ENCODE measurements around the gene LY6G6C. TPM values are rescaled to one million over a fixed set of nuclear protein-coding genes. Genes with fewer than 3 reads are reported as not detected.

Gene LY6G6C
- total and polyA plus RNA-seq, 11 donors, result 0.27 TPM; not detected in 10

DNA sequence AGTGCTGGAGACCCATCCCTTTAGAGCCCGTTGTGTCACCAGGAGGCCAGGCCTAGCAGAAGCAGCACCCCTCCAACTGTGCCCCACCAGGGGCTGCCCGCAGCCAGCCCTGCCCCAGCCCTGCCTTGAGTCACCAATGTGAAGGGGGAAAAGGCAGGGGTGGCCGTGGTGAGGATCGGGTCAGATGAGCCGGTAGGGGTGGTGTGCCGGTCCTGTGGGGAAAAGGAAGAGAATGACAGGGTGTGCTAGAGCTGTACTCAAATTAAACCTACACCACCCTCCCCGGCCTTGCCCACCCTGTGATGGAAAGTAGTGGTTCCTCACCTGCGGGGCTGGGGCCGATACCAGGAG is 44.0 kb upstream of the LY6G6C start:
- intact Hi-C loops (cut with DNase I), result loop anchor here in 4 of 10 donors (5.0 to 10.0 kb wide), 4 partner anchors 33 to 83 kb away; partner anchors contain the start of genes DDAH2 (in 2 of the 4) and LY6G5C (in 2 of the 4)

GRCh38 chr6:31764198-31764597 is 42.7 kb upstream of the LY6G6C start:
- peaks cover 0 to 22% (median 6%) of the 10 kb centered on the region in 12 donors for H3K4me1 ChIP-seq

More for the DNA sequence above, 44.0 kb upstream of the LY6G6C start:
- H3K4me3 ChIP-seq, result no peak overlapping the region
- H3K4me1 ChIP-seq, result peaks cover 0 to 32% (median 6%) of the 10 kb centered on the region in 12 donors
- peaks cover 0 to 17% (median 0%) of the 10 kb centered on the region in 9 donors for H3K36me3 ChIP-seq
- H3K27me3 ChIP-seq, result no peaks in the 10 kb centered on the region
- DNase-seq (no peak), ATAC-seq (no peak)
- no peaks in the 10 kb centered on the region for H3K9me3 ChIP-seq
- WGBS, 4 donors, result 87 to 96% (median 90%) methylated on average over 9 of the region's 9 CpGs
- TF ChIP-seq POLR2A (IDR thresholded peaks at IDR 0.05), result no peak
- TF ChIP-seq, protein P1, sequence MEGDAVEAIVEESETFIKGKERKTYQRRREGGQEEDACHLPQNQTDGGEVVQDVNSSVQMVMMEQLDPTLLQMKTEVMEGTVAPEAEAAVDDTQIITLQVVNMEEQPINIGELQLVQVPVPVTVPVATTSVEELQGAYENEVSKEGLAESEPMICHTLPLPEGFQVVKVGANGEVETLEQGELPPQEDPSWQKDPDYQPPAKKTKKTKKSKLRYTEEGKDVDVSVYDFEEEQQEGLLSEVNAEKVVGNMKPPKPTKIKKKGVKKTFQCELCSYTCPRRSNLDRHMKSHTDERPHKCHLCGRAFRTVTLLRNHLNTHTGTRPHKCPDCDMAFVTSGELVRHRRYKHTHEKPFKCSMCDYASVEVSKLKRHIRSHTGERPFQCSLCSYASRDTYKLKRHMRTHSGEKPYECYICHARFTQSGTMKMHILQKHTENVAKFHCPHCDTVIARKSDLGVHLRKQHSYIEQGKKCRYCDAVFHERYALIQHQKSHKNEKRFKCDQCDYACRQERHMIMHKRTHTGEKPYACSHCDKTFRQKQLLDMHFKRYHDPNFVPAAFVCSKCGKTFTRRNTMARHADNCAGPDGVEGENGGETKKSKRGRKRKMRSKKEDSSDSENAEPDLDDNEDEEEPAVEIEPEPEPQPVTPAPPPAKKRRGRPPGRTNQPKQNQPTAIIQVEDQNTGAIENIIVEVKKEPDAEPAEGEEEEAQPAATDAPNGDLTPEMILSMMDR (IDR thresholded peaks at IDR 0.05), result no peak
- H3K27ac ChIP-seq, result no peak overlapping the region

DNA sequence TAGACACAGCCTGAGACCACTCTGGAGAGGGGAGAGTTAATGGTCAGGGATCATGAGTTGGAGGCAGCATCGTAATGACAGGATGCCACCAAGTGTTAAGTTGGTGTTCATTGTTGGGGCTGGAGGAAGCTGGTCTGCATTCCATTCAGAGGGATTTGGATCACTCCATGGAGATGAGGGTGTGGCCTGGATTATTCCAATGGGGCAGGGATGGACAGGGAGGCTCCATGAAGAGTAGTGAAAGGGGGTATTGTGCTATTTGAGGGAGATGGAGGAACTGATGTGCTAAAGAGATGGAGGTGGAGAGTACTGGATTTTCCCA is 42.0 kb upstream of the LY6G6C start:
- ATAC-seq (peak in 3 of 4 donors; percentile 55 to 77 (median 57)), DNase-seq (peak in 1 of 5 donors; percentile 34)
- peaks cover 0 to 21% (median 6%) of the 10 kb centered on the region in 12 donors for H3K4me1 ChIP-seq
- intact Hi-C loops (cut with DNase I), result loop anchor here in 3 of 10 donors (5.0 to 10.0 kb wide), 3 partner anchors 36 to 81 kb away; partner anchors contain the start of genes LY6G5C (in 2 of the 3) and DDAH2 (in 1 of the 3)
- TF ChIP-seq, protein P1 (IDR thresholded peaks at IDR 0.05), result peak in 1 of 12 donors; percentile 11
- TF ChIP-seq POLR2A (IDR thresholded peaks at IDR 0.05), result no peak
- no peak overlapping the region for H3K4me3 ChIP-seq
- peaks cover 0 to 29% (median 0%) of the 10 kb centered on the region in 9 donors for H3K36me3 ChIP-seq
- H3K9me3 ChIP-seq, result no peaks in the 10 kb centered on the region
- H3K27ac ChIP-seq, result peak overlapping the region in 1 of 12 donors; percentile 47
- no peaks in the 10 kb centered on the region for H3K27me3 ChIP-seq
- WGBS, 4 donors, result 0 to 16% (median 3%) methylated on average over 1 of the region's 1 CpG

More at GRCh38 chr6:31764198-31764597, 42.7 kb upstream of the LY6G6C start:
- Histone ChIP-seq H3K9me3 (no peaks in the 10 kb centered on the region), H3K4me3 (no peak overlapping the region), H3K36me3 (peaks cover 0 to 23% (median 0%) of the 10 kb centered on the region in 9 donors), H3K27ac (no peak overlapping the region), H3K27me3 (no peaks in the 10 kb centered on the region)
- intact Hi-C loops (cut with DNase I), result loop anchor here in 3 of 10 donors (5.0 to 10.0 kb wide), 3 partner anchors 37 to 82 kb away; partner anchors contain the start of genes LY6G5C (in 2 of the 3) and DDAH2 (in 1 of the 3)
- TF ChIP-seq, protein P1 (IDR thresholded peaks at IDR 0.05), result no peak
- no peak for TF ChIP-seq POLR2A (IDR thresholded peaks at IDR 0.05)
- 85 to 89% (median 86%) methylated on average over 4 of the region's 4 CpGs for WGBS, 4 donors
- ATAC-seq (no peak), DNase-seq (no peak)

DNA sequence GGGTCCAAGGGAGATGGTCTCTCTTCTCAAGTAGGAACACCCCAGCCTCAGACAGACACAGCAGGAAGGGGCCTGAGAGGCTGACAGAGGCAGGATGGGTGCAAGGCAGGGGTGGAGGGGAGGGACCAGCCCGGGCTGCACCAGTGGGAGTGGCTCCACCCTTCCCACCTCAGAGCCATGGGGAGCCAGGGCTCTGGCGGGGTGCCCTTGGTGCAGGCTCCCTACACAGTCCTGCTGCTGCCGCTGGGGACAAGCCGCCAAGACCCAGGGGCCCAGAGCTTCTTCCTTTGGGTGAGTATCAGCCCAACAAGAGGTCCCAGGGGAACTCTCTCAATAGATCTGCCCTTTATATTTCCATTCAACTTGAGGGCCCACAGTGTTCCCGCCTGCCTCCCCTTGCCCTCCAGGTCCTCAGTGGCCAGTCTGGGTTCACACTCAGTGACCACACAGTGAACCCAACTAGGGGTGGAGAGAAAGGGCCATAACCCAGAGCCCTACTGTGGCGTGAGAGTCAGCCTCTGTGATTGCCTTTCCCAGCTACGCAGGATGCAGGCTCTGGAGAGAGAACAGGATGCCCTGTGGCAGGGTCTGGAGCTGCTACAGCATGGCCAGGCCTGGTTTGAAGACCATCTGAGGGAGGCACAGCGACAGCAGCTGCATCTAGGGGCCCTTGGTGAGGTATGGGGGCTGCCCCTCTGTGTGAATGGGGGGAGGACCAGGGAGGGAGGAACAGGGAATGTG is 41.5 kb upstream of the LY6G6C start:
- intact Hi-C loops (cut with DNase I), result loop anchor here in 3 of 10 donors (5.0 to 10.0 kb wide), 3 partner anchors 36 to 81 kb away; partner anchors contain the start of genes LY6G5C (in 2 of the 3) and DDAH2 (in 1 of the 3)
- no peak for TF ChIP-seq POLR2A (IDR thresholded peaks at IDR 0.05)
- TF ChIP-seq, protein P1 (IDR thresholded peaks at IDR 0.05), result no peak
- peaks cover 0 to 21% (median 6%) of the 10 kb centered on the region in 12 donors for H3K4me1 ChIP-seq

More for the DNA sequence above, 41.5 kb upstream of the LY6G6C start:
- ATAC-seq, result peak in 1 of 4 donors; percentile 4
- no peaks in the 10 kb centered on the region for H3K27me3 ChIP-seq
- WGBS, 4 donors, result 57 to 69% (median 63%) methylated on average over 6 to 8 of the region's 8 CpGs
- H3K36me3 ChIP-seq, result peaks cover 0 to 29% (median 0%) of the 10 kb centered on the region in 9 donors
- no peaks in the 10 kb centered on the region for H3K9me3 ChIP-seq
- no peak for DNase-seq
- peak overlapping the region in 1 of 12 donors; percentile 47 for H3K27ac ChIP-seq
- no peak overlapping the region for H3K4me3 ChIP-seq
